WTC11 (cell line): ENCODE results near the gene TRIM26. TPM values are rescaled to one million over a fixed set of nuclear protein-coding genes. Genes with fewer than 3 reads are reported as not detected.

Experiments used
- ATAC-seq: fragments of 200-7000 bp; cut with Tn5 transposase; 2 replicates; pipeline ENCODE4 v1.10.0; 2021; ENCODE audit warnings: mild to moderate bottlenecking, moderate library complexity
- CTCF ChIA-PET: fragments of 300-600 bp; sonication (Branson Sonifier 250); formaldehyde crosslinking; loops from one replicate; lab custom pipeline; 2021; ENCODE audit warnings: antibody characterized with exemption; lab: Charles Lee
- POLR2A ChIA-PET: fragments of 350-600 bp; sonication (Branson Sonifier 250); formaldehyde crosslinking; loops from one replicate; lab custom pipeline; 2021; ENCODE audit warnings: antibody characterized with exemption; lab: Charles Lee
- DNase-seq: peaks from one replicate; pipeline ENCODE4 v3.0.0; 2021; ENCODE audit warnings: low spot score
- H3K27ac Mint-ChIP-seq: 2 replicates; pipeline ENCODE4 v1.8.0; 2021; ENCODE audit warnings: mixed read lengths
- H3K27me3 Mint-ChIP-seq: 2 replicates; pipeline ENCODE4 v1.8.0; 2021; ENCODE audit warnings: low read depth, mild to moderate bottlenecking, moderate library complexity, mixed read lengths
- H3K36me3 Mint-ChIP-seq: 2 replicates; pipeline ENCODE4 v1.8.0; 2021; ENCODE audit warnings: mixed read lengths
- H3K4me1 Mint-ChIP-seq: 2 replicates; pipeline ENCODE4 v1.8.0; 2022; ENCODE audit warnings: mixed read lengths
- H3K4me3 Mint-ChIP-seq: 2 replicates; pipeline ENCODE4 v1.8.0; 2021; ENCODE audit warnings: mild to moderate bottlenecking, moderate library complexity, mixed read lengths
- H3K9me3 Mint-ChIP-seq: 2 replicates; pipeline ENCODE4 v1.8.0; 2021; ENCODE audit warnings: mixed read lengths
- ATF1 ChIP-seq: sonication (generic); formaldehyde crosslinking; IDR thresholded peaks from 2 replicates; pipeline ENCODE4 v1.8.1; 2023; ENCODE audit warnings: mild to moderate bottlenecking, moderate library complexity, missing genetic modification reagents
- ATF2 ChIP-seq: sonication (generic); formaldehyde crosslinking; IDR thresholded peaks from 2 replicates; pipeline ENCODE4 v1.8.1; 2022; ENCODE audit warnings: low read depth, missing genetic modification reagents, borderline replicate concordance
- ATF3 ChIP-seq: sonication (generic); formaldehyde crosslinking; conservative IDR thresholded peaks from 2 replicates; pipeline ENCODE4 v1.8.1; 2022; ENCODE audit warnings: mild to moderate bottlenecking, missing genetic modification reagents
- CREB1 ChIP-seq: sonication (generic); formaldehyde crosslinking; IDR thresholded peaks from 2 replicates; pipeline ENCODE4 v1.8.0; 2023; ENCODE audit warnings: mild to moderate bottlenecking, missing genetic modification reagents
- CREM ChIP-seq: sonication (generic); formaldehyde crosslinking; IDR thresholded peaks from 2 replicates; pipeline ENCODE4 v1.8.1; 2022; ENCODE audit warnings: mild to moderate bottlenecking, missing genetic modification reagents, moderate library complexity
- GABPB1 ChIP-seq: sonication (generic); formaldehyde crosslinking; IDR thresholded peaks from 2 replicates; pipeline ENCODE4 v1.8.1; 2023; ENCODE audit warnings: mild to moderate bottlenecking, missing genetic modification reagents
- HMGA2 ChIP-seq: fragments of 250-450 bp; sonication (Bioruptor Pico); IDR thresholded peaks from 2 replicates; pipeline ENCODE4 v1.4.0; 2021; ENCODE audit warnings: mild to moderate bottlenecking, moderate library complexity
- NFE2L1 ChIP-seq: sonication (generic); formaldehyde crosslinking; IDR thresholded peaks from 2 replicates; pipeline ENCODE4 v1.8.1; 2023; ENCODE audit warnings: missing genetic modification reagents
- NFYB ChIP-seq: sonication (generic); formaldehyde crosslinking; conservative IDR thresholded peaks from 2 replicates; pipeline ENCODE4 v1.8.0; 2022; ENCODE audit warnings: low read depth, missing genetic modification reagents
- NR1H2 ChIP-seq: sonication (generic); formaldehyde crosslinking; IDR thresholded peaks from 2 replicates; pipeline ENCODE4 v1.9.0; 2021; ENCODE audit warnings: mild to moderate bottlenecking, moderate library complexity, missing genetic modification reagents
- OVOL2 ChIP-seq: fragments of 250-450 bp; sonication (Bioruptor Pico); IDR thresholded peaks from 2 replicates; pipeline ENCODE4 v1.9.0; 2021; ENCODE audit warnings: mild to moderate bottlenecking, borderline replicate concordance
- PRDM15 ChIP-seq: sonication (generic); formaldehyde crosslinking; IDR thresholded peaks from 2 replicates; pipeline ENCODE4 v1.8.0; 2022; ENCODE audit warnings: missing genetic modification reagents
- ZNF121 ChIP-seq: sonication (generic); formaldehyde crosslinking; IDR thresholded peaks from 2 replicates; pipeline ENCODE4 v1.8.0; 2023; ENCODE audit warnings: missing genetic modification reagents
- ZNF263 ChIP-seq: sonication (generic); formaldehyde crosslinking; IDR thresholded peaks from 2 replicates; pipeline ENCODE4 v1.8.1; 2022; ENCODE audit warnings: low read depth, mild to moderate bottlenecking, moderate library complexity, missing genetic modification reagents
- ZNF423 ChIP-seq: fragments of 250-450 bp; sonication (Bioruptor Pico); IDR thresholded peaks from 2 replicates; pipeline ENCODE4 v2.1.2; 2022; ENCODE audit warnings: mild to moderate bottlenecking, moderate library complexity
- ZNF512 ChIP-seq: sonication (generic); formaldehyde crosslinking; IDR thresholded peaks from 2 replicates; pipeline ENCODE4 v1.8.1; 2022; ENCODE audit warnings: missing genetic modification reagents, borderline replicate concordance
- ZNF532 ChIP-seq: fragments of 250-450 bp; sonication (Bioruptor Pico); IDR thresholded peaks from 2 replicates; pipeline ENCODE4 v1.9.0; 2021; ENCODE audit warnings: mild to moderate bottlenecking, borderline replicate concordance
- total RNA-seq: library from RNA; stranded (reverse); gene quantifications from 3 replicates; pipeline ENCODE4 v1.2.3, GENCODE V29; 2021
- TF ChIP-seq, protein P1 (sequence below): sonication (generic); formaldehyde crosslinking; IDR thresholded peaks from 2 replicates; pipeline ENCODE4 v1.8.1; 2023; ENCODE audit warnings: mild to moderate bottlenecking, moderate library complexity, missing genetic modification reagents

The TRIM26 gene
- total RNA-seq, 1 experiment from 2014 or later, result 27.7 TPM

DNA sequence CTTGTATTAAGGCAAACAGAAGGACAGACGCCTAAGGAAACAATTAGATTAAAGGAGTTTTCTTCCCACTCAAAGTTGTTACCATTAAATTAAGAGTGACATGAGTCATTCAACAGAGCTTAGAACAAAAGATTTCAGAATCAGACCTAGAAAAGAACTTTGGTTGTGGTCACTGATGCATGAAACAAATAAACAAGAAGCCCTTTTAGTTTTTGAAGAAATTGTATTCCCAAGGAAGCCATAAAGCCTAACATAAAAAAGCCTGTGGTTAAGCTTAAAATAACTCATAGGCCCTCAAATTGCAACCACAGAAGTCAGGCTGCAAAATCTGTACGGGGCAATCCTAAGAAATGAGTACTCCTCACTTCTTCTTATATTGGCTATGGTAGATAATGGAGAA lies 17.9 kb upstream of the TRIM26 start (continued):
- TF ChIP-seq ATF3, result no peak
- TF ChIP-seq NFE2L1, result no peak
- no peak for TF ChIP-seq GABPB1 (CRISPR knock-in tag)
- TF ChIP-seq ZNF512 (CRISPR knock-in tag), result no peak
- no peak for TF ChIP-seq PRDM15 (CRISPR knock-in tag)
- no peak for TF ChIP-seq CREM (CRISPR knock-in tag)
- TF ChIP-seq HMGA2 (CRISPR knock-in tag), result no peak
- no peak for TF ChIP-seq ZNF423 (CRISPR knock-in tag)
- no peak for TF ChIP-seq ATF2 (CRISPR knock-in tag)
- TF ChIP-seq OVOL2 (CRISPR knock-in tag), result no peak
- TF ChIP-seq, protein P1, sequence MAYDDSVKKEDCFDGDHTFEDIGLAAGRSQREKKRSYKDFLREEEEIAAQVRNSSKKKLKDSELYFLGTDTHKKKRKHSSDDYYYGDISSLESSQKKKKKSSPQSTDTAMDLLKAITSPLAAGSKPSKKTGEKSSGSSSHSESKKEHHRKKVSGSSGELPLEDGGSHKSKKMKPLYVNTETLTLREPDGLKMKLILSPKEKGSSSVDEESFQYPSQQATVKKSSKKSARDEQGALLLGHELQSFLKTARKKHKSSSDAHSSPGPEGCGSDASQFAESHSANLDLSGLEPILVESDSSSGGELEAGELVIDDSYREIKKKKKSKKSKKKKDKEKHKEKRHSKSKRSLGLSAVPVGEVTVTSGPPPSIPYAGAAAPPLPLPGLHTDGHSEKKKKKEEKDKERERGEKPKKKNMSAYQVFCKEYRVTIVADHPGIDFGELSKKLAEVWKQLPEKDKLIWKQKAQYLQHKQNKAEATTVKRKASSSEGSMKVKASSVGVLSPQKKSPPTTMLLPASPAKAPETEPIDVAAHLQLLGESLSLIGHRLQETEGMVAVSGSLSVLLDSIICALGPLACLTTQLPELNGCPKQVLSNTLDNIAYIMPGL, result no peak
- no peak for TF ChIP-seq NFYB (CRISPR knock-in tag)
- no peak for TF ChIP-seq ZNF263 (CRISPR knock-in tag)

DNA sequence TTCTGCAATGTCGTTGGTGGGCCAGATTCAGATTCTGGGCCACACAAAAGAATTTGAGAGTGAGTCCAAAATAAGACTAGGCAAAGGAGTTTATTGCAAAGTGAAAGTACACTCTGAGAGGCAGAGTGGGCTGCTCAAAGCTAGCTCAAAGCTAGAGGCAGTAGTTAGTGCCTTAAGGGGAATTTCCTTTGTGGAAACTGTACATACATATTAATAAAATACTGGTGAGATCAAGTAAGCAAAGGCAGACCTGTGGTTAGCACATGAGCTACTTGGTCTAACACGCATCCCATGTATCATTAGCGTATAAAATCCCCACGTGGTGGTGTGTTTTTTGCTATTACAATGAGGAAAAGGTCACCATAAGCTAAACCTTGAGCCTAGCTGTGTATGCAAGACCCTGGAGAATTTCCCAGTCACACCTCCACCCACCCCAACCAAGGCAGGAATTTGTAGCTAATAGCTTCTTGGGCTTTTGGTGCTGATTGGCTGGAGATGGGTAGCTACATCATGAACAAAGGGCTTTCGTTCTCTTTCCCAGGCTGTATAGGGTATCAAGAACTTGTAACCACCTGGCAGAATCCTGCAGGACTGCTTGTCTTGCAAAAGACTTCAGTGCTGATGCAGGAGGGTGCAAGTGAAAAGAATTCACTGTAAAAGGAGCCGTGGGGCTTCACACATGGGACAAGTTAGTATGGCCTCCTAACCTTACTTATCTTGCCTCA lies 14.7 kb upstream of the TRIM26 start:
- Mint-ChIP-seq H3K9me3 (peaks cover 15% of the 10 kb centered on the region), H3K4me1 (no peaks in the 10 kb centered on the region), H3K27me3 (peaks cover 33% of the 10 kb centered on the region), H3K4me3 (no peak overlapping the region), H3K36me3 (peaks cover 6% of the 10 kb centered on the region), H3K27ac (no peak overlapping the region)
- ChIA-PET POLR2A (no interaction called here), CTCF (interaction anchor here (0.5 to 2.3 kb wide), 6 partner anchors 9 to 170 kb away, joined by 3 to 16 read pairs (median 4); no protein-coding TSS in a partner anchor)
- TF ChIP-seq ATF1 (CRISPR knock-in tag) (no peak), ZNF532 (no peak), CREB1 (CRISPR knock-in tag) (no peak), HMGA2 (CRISPR knock-in tag) (no peak), NR1H2 (CRISPR knock-in tag) (no peak), ZNF121 (CRISPR knock-in tag) (no peak)
- ATAC-seq (no peak; the same call in 1 of the 2 replicates), DNase-seq (no peak)
